Lower lobe of right lung (tissue), 2 donors: ENCODE data around the gene ZNF580. TPM values are rescaled to one million over a fixed set of nuclear protein-coding genes. Genes with fewer than 3 reads are reported as not detected.

Source experiments
- ATAC-seq, 2 donors: fragments of 200-7000 bp; cut with Tn5 transposase; one replicate each; pipeline ENCODE4 v1.9.1; 2020 to 2022; ENCODE audit warnings: mild to moderate bottlenecking in 2 of 2, moderate library complexity in 2 of 2
- DNase-seq: peaks from one replicate; pipeline ENCODE4 v3.0.0-alpha.2; 2020
- H3K27ac ChIP-seq: fragments of 200-600 bp; one replicate; pipeline ENCODE4 v1.8.0; 2022
- H3K27me3 ChIP-seq: fragments of 200-600 bp; one replicate; pipeline ENCODE4 v1.8.0; 2022; ENCODE audit warnings: low read depth
- H3K36me3 ChIP-seq: fragments of 200-600 bp; one replicate; pipeline ENCODE4 v1.8.0; 2022; ENCODE audit warnings: mild to moderate bottlenecking
- H3K4me1 ChIP-seq: fragments of 200-600 bp; one replicate; pipeline ENCODE4 v1.8.0; 2022
- H3K4me3 ChIP-seq: fragments of 200-600 bp; one replicate; pipeline ENCODE4 v1.8.0; 2022; ENCODE audit warnings: mild to moderate bottlenecking
- H3K9me3 ChIP-seq: fragments of 200-600 bp; one replicate; pipeline ENCODE4 v1.8.0; 2022
- CTCF ChIP-seq: fragments of 200-600 bp; IDR thresholded peaks from one replicate; pipeline ENCODE4 v1.8.0; 2022; ENCODE audit warnings: antibody characterized with exemption, mild to moderate bottlenecking
- intact Hi-C: fragments of 100-400 bp; cut with DNase I; formaldehyde crosslinking; loops from one replicate; pipeline ENCODE4 v1.11.0; 2022
- total RNA-seq: library from RNA; stranded (reverse); fragmentation: NEBNext Ultra II Directional; extraction: Animal tissue kit (Norgen Biotek cat#: 25700); gene quantifications from one replicate; pipeline ENCODE4 v1.2.1, GENCODE V29; 2021
- donor health status: DM: no; HTN: yes; CAD: no; lungs with severe emphysema.

Gene ZNF580
- total RNA-seq, 1 donor from 2014 or later: 35.2 TPM

GRCh38 chr19:55676383-55676782 is 35.6 kb downstream of the ZNF580 start:
- Histone ChIP-seq H3K36me3 (peaks cover 60% of the 10 kb centered on the region), H3K4me1 (peaks cover 42% of the 10 kb centered on the region), H3K27ac (peak overlapping the region; percentile 90), H3K9me3 (no peaks in the 10 kb centered on the region), H3K4me3 (peak overlapping the region; percentile 85), H3K27me3 (no peaks in the 10 kb centered on the region)
- no peak for TF ChIP-seq CTCF
- intact Hi-C loops: no loop called here
- DNase-seq: no peak
- ATAC-seq: no peak

- H3K27me3 ChIP-seq: no peaks in the 10 kb centered on the region
- DNase-seq (no peak), ATAC-seq (no peak)
- H3K36me3 ChIP-seq: peaks cover 58% of the 10 kb centered on the region
- H3K9me3 ChIP-seq: no peaks in the 10 kb centered on the region
- peaks cover 42% of the 10 kb centered on the region for H3K4me1 ChIP-seq
- peak overlapping the region; percentile 43 for H3K27ac ChIP-seq
- TF ChIP-seq CTCF: no peak
- intact Hi-C loops: no loop called here
- H3K4me3 ChIP-seq: peak overlapping the region; percentile 85
Measured at GRCh38 chr19:55676889-55677505, 36.2 kb downstream of the ZNF580 start.

- peak overlapping the region; percentile 85 for H3K4me3 ChIP-seq
- no peak for TF ChIP-seq CTCF
- intact Hi-C loops: no loop called here
- H3K36me3 ChIP-seq: peaks cover 58% of the 10 kb centered on the region
- no peaks in the 10 kb centered on the region for H3K9me3 ChIP-seq
- no peaks in the 10 kb centered on the region for H3K27me3 ChIP-seq
- DNase-seq: peak; percentile 40
- ATAC-seq: no peak
- H3K4me1 ChIP-seq: peaks cover 42% of the 10 kb centered on the region
- H3K27ac ChIP-seq: peak overlapping the region; percentile 43
Measured at GRCh38 chr19:55677572-55678028, 36.8 kb downstream of the ZNF580 start.

- no peak for TF ChIP-seq CTCF
- H3K9me3 ChIP-seq: no peaks in the 10 kb centered on the region
- peaks cover 44% of the 10 kb centered on the region for H3K4me1 ChIP-seq
- DNase-seq (peak; percentile 72), ATAC-seq (peak in 1 of 2 donors; percentile 51)
- H3K27me3 ChIP-seq: no peaks in the 10 kb centered on the region
- peak overlapping the region; percentile 43 for H3K27ac ChIP-seq
- peak overlapping the region; percentile 7 for H3K4me3 ChIP-seq
- intact Hi-C loops: no loop called here
- peaks cover 58% of the 10 kb centered on the region for H3K36me3 ChIP-seq
Measured at GRCh38 chr19:55678121-55678671, 37.4 kb downstream of the ZNF580 start.

- H3K4me3 ChIP-seq: no peak overlapping the region
- H3K4me1 ChIP-seq: peaks cover 55% of the 10 kb centered on the region
- ATAC-seq (no peak), DNase-seq (peak; percentile 43)
- H3K27ac ChIP-seq: no peak overlapping the region
- no peak for TF ChIP-seq CTCF
- no peaks in the 10 kb centered on the region for H3K9me3 ChIP-seq
- peaks cover 62% of the 10 kb centered on the region for H3K36me3 ChIP-seq
- intact Hi-C loops: no loop called here
- H3K27me3 ChIP-seq: no peaks in the 10 kb centered on the region
Measured at GRCh38 chr19:55679343-55680257, 38.8 kb downstream of the ZNF580 start.
